ENCODE data around the gene SRRM4.

SRRM4 gene

GRCh38 chr12:119005085-119005484, 23.7 kb downstream of the SRRM4 start:
- TF ChIP-seq TEAD4 (IDR thresholded peaks at IDR 0.05) (no peak), TCF12 (IDR thresholded peaks at IDR 0.05; ENCODE audit: low read depth) (no peak), CEBPB (IDR thresholded peaks at IDR 0.05) (no peak), ZBTB7A (IDR thresholded peaks at IDR 0.05; ENCODE audit: low read depth) (no peak), YY1 (IDR thresholded peaks at IDR 0.05; ENCODE audit: low read depth) (no peak), TAF1 (IDR thresholded peaks at IDR 0.05; ENCODE audit: low read depth) (no peak), EGR1 (IDR thresholded peaks at IDR 0.05) (no peak), FOXM1 (IDR thresholded peaks at IDR 0.05; ENCODE audit: borderline replicate concordance, low read depth) (no peak), EP300 (IDR thresholded peaks at IDR 0.05; ENCODE audit: borderline replicate concordance) (no peak), NFIC (IDR thresholded peaks at IDR 0.05) (no peak)
- TF ChIP-seq, protein P1, sequence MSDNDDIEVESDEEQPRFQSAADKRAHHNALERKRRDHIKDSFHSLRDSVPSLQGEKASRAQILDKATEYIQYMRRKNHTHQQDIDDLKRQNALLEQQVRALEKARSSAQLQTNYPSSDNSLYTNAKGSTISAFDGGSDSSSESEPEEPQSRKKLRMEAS (IDR thresholded peaks at IDR 0.05) = no peak

- no peak for TF ChIP-seq TEAD4 (IDR thresholded peaks at IDR 0.05)
- no peak for TF ChIP-seq TCF12 (IDR thresholded peaks at IDR 0.05; ENCODE audit: low read depth)
- no peak for TF ChIP-seq TAF1 (IDR thresholded peaks at IDR 0.05; ENCODE audit: low read depth)
- TF ChIP-seq CEBPB (IDR thresholded peaks at IDR 0.05) = no peak
- TF ChIP-seq, protein P2, sequence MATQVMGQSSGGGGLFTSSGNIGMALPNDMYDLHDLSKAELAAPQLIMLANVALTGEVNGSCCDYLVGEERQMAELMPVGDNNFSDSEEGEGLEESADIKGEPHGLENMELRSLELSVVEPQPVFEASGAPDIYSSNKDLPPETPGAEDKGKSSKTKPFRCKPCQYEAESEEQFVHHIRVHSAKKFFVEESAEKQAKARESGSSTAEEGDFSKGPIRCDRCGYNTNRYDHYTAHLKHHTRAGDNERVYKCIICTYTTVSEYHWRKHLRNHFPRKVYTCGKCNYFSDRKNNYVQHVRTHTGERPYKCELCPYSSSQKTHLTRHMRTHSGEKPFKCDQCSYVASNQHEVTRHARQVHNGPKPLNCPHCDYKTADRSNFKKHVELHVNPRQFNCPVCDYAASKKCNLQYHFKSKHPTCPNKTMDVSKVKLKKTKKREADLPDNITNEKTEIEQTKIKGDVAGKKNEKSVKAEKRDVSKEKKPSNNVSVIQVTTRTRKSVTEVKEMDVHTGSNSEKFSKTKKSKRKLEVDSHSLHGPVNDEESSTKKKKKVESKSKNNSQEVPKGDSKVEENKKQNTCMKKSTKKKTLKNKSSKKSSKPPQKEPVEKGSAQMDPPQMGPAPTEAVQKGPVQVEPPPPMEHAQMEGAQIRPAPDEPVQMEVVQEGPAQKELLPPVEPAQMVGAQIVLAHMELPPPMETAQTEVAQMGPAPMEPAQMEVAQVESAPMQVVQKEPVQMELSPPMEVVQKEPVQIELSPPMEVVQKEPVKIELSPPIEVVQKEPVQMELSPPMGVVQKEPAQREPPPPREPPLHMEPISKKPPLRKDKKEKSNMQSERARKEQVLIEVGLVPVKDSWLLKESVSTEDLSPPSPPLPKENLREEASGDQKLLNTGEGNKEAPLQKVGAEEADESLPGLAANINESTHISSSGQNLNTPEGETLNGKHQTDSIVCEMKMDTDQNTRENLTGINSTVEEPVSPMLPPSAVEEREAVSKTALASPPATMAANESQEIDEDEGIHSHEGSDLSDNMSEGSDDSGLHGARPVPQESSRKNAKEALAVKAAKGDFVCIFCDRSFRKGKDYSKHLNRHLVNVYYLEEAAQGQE (IDR thresholded peaks at IDR 0.05; ENCODE audit: low read depth) = no peak
- TF ChIP-seq NFIC (IDR thresholded peaks at IDR 0.05) = no peak
Observed at GRCh38 chr12:119005913-119006312, 24.6 kb downstream of the SRRM4 start.

- TF ChIP-seq NFIC (IDR thresholded peaks at IDR 0.05) = no peak
- TF ChIP-seq RAD21 (IDR thresholded peaks at IDR 0.05; ENCODE audit: low read depth) = no peak
- no peak for TF ChIP-seq TEAD4 (IDR thresholded peaks at IDR 0.05)
- TF ChIP-seq CEBPB (IDR thresholded peaks at IDR 0.05) = no peak
Observed at GRCh38 chr12:119006746-119007145, 25.4 kb downstream of the SRRM4 start.

- TF ChIP-seq TAF1 (IDR thresholded peaks at IDR 0.05; ENCODE audit: low read depth) = no peak
Observed at GRCh38 chr12:119008691-119009221, 27.4 kb downstream of the SRRM4 start.

GRCh38 chr12:119011231-119011630, 29.9 kb downstream of the SRRM4 start:
- TF ChIP-seq TAF1 (IDR thresholded peaks at IDR 0.05; ENCODE audit: low read depth) (no peak), TEAD4 (IDR thresholded peaks at IDR 0.05) (no peak), ZBTB7A (IDR thresholded peaks at IDR 0.05; ENCODE audit: low read depth) (no peak), EGR1 (IDR thresholded peaks at IDR 0.05) (no peak)

DNA sequence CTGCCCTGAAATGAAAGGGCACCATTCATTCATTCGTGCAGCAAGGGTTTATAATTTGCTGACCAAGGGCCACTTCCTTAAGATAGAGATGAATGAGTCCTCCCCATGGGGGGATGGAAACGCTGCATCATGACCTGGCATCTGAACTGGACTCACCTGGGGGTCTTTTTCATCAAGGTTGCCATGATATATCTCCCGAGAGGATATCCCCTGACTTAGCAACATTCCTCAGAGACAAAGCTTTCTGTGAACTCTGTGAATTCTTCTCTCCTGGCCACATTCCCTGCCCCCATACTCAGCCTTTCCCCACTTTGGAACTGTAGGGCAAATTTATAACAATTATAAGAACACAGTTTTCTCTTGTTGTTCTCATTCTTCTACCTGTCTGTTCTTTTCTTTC, 30.8 kb downstream of the SRRM4 start:
- TF ChIP-seq FOXM1 (IDR thresholded peaks at IDR 0.05; ENCODE audit: borderline replicate concordance, low read depth) (no peak), EP300 (IDR thresholded peaks at IDR 0.05; ENCODE audit: borderline replicate concordance) (no peak), TAF1 (IDR thresholded peaks at IDR 0.05; ENCODE audit: low read depth) (no peak)

DNA sequence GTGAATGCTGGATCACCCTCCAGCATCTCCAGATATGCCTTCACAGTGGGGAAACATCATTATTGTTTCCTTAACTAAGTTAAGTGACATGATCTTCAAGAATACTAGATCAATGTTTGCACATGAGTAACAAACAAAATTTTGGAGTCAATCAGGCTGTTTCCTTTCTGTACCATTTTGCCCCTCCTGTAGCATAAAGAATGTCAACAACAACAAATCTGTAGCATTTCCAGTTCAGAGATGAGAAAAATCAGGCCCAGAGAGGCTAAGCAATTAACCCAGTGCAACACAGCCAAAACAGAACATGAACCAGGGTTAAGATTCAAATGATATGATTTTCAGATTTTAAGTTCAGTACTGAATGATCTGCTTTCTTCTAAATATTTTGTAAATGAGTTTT, 31.7 kb downstream of the SRRM4 start:
- TF ChIP-seq EP300 (IDR thresholded peaks at IDR 0.05; ENCODE audit: borderline replicate concordance) (no peak), FOXM1 (IDR thresholded peaks at IDR 0.05; ENCODE audit: borderline replicate concordance, low read depth) (no peak)

- TF ChIP-seq, protein P2 (IDR thresholded peaks at IDR 0.05; ENCODE audit: low read depth) = no peak
- no peak for TF ChIP-seq EP300 (IDR thresholded peaks at IDR 0.05; ENCODE audit: borderline replicate concordance)
- TF ChIP-seq TEAD4 (IDR thresholded peaks at IDR 0.05) = no peak
- TF ChIP-seq, protein P1 (IDR thresholded peaks at IDR 0.05) = no peak
Observed at GRCh38 chr12:119014368-119014767, 33.0 kb downstream of the SRRM4 start.

- TF ChIP-seq TAF1 (IDR thresholded peaks at IDR 0.05; ENCODE audit: low read depth) = no peak
- no peak for TF ChIP-seq CREB1 (IDR thresholded peaks at IDR 0.05; ENCODE audit: low read depth)
- TF ChIP-seq, protein P1 (IDR thresholded peaks at IDR 0.05) = no peak
- no peak for TF ChIP-seq TEAD4 (IDR thresholded peaks at IDR 0.05)
- TF ChIP-seq, protein P3, sequence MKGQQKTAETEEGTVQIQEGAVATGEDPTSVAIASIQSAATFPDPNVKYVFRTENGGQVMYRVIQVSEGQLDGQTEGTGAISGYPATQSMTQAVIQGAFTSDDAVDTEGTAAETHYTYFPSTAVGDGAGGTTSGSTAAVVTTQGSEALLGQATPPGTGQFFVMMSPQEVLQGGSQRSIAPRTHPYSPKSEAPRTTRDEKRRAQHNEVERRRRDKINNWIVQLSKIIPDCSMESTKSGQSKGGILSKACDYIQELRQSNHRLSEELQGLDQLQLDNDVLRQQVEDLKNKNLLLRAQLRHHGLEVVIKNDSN (IDR thresholded peaks at IDR 0.05) = no peak
- TF ChIP-seq, protein P2 (IDR thresholded peaks at IDR 0.05; ENCODE audit: low read depth) = no peak
- TF ChIP-seq NFIC (IDR thresholded peaks at IDR 0.05) = no peak
- TF ChIP-seq EGR1 (IDR thresholded peaks at IDR 0.05) = no peak
- TF ChIP-seq ZBTB7A (IDR thresholded peaks at IDR 0.05; ENCODE audit: low read depth) = no peak
- TF ChIP-seq CEBPB (IDR thresholded peaks at IDR 0.05) = no peak
- TF ChIP-seq TCF12 (IDR thresholded peaks at IDR 0.05; ENCODE audit: low read depth) = no peak
- no peak for TF ChIP-seq RAD21 (IDR thresholded peaks at IDR 0.05; ENCODE audit: low read depth)
- TF ChIP-seq FOXM1 (IDR thresholded peaks at IDR 0.05; ENCODE audit: borderline replicate concordance, low read depth) = no peak
- TF ChIP-seq EP300 (IDR thresholded peaks at IDR 0.05; ENCODE audit: borderline replicate concordance) = no peak
- TF ChIP-seq YY1 (IDR thresholded peaks at IDR 0.05; ENCODE audit: low read depth) = no peak
Observed at GRCh38 chr12:119016715-119017114, 35.4 kb downstream of the SRRM4 start.
